ENCODE data around the gene BCLAF3. TPM values are rescaled to one million over a fixed set of nuclear protein-coding genes. Genes with fewer than 3 reads are reported as not detected.
A peak's percentile ranks its signal among the peaks of the same experiment; 100 is the strongest.

Gene BCLAF3
- total RNA-seq, result 6.7 TPM
- polyA plus RNA-seq (ENCODE audit: insufficient read depth in 1 of 8, insufficient read length in 8 of 8, low replicate concordance in 1 of 8), result 10 to 100 TPM in 1 of 8 donors, 1 to 10 TPM in 7; 4.4 to 11.1 (median 6.4) TPM
- long read RNA-seq, donor 1, result 0 reads
- long read RNA-seq, donor 2, result 0 reads
- long read RNA-seq, donor 3, partial matches to known transcripts, result 0 of 1 reads
- long read RNA-seq, donor 3, other reads (novel, unspliced or antisense), result 0 of 1 reads
- long read RNA-seq, donor 4, result 0 reads
- long read RNA-seq, donor 5, result 0 reads
- long read RNA-seq, donor 6, partial matches to known transcripts, result 0 of 1 reads
- long read RNA-seq, donor 6, other reads (novel, unspliced or antisense), result 0 of 1 reads
- long read RNA-seq, donor 7, result 0 reads
- long read RNA-seq, donor 8, result 0 reads
- long read RNA-seq, donor 9, result 0 reads
- long read RNA-seq, donor 10, result 0 reads
- long read RNA-seq, donor 11, result 0 reads

DNA sequence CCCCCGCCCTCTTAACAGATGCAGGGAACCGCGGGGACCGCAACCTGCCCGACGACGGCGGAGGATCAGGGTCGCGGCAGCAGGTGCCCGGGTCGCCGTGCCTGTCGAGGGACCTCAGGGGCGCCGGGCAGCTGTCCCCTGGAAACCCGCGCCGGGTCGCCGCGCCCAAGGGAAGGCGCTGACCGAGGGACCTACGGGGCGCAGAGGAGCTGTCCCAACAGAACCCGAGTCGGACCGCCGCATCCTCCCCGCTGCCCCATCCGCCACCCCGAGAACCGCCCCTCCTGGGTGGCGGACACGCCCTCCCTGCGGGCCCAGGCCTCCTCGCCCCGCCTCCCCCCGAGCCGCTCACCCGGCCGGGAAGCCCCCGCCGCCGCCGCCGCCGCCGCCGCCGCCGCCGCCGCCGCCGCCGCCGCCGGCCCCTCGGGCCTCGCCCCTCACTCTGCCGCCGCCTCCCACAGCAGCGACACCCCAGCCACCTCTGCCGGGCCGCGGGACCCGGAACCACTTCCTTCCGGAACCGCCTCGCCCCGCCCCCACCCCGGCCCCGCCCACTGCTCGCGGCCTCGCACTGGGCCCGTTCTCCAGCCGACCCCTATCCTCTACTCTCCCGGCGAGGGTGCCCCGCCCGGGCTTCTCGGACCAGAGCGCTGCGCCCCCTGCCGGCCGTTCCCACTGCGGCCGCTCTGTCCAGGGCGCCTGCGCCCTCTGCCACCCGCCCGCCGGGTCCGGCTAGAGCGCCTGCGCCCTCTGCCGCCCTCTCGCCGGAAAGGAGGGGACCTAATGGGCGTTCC, at the start of gene BCLAF3:
Gene BCLAF3, minus strand, starts transcription at position 506 of the 794 bp plus-strand sequence. CDS start 20,797 bp downstream, outside the sequence.
- 18% methylated on average over 64 of the region's 103 CpGs for WGBS (ENCODE audit: insufficient coverage)
- Histone ChIP-seq H3K27ac (ENCODE audit: low read length) (peak within 1 kb of the TSS; percentile 65), H3K27me3 (ENCODE audit: control insufficient read depth, insufficient read depth, low read length) (peaks cover 12% of the 10 kb centered on the region), H3K4me3 (ENCODE audit: low read length) (peak within 1 kb of the TSS; percentile 62), H3K36me3 (ENCODE audit: control insufficient read depth, insufficient read depth, low read length) (no peaks in the 10 kb centered on the region), H3K4me1 (ENCODE audit: control insufficient read depth, insufficient read depth, low read length) (peaks cover 7% of the 10 kb centered on the region), H3K9me3 (replicated peaks; ENCODE audit: control insufficient read depth, low read depth, low read length) (no peaks in the 10 kb centered on the region)
- peak; percentile 95 for DNase-seq

DNA sequence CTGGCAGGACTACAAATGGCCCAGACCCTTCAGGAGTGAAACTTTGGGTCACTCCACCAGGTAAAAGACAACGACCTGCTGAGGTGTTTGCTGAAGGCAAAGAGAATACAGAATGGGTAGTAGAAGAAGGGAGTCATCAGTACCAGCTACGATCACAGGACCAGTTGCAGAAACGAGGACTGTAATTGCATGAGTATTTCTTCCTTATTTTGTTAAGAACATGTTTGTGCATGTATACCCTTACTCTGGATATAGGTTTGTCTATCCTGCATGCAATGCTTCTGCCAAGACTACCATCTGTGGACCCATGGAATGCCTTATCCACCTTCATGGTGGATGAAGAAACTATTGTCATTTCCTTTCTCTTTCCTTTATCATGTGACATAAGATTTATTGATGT, 48.1 kb upstream of the BCLAF3 start:
- Histone ChIP-seq H3K36me3 (ENCODE audit: control insufficient read depth, insufficient read depth, low read length) (no peaks in the 10 kb centered on the region), H3K27ac (ENCODE audit: low read length) (no peak overlapping the region), H3K4me3 (ENCODE audit: low read length) (no peak overlapping the region), H3K9me3 (replicated peaks; ENCODE audit: control insufficient read depth, low read depth, low read length) (no peaks in the 10 kb centered on the region), H3K27me3 (ENCODE audit: control insufficient read depth, insufficient read depth, low read length) (peaks cover 25% of the 10 kb centered on the region), H3K4me1 (ENCODE audit: control insufficient read depth, insufficient read depth, low read length) (no peaks in the 10 kb centered on the region)
- DNase-seq, result no peak
- 33% methylated on average over 1 of the region's 3 CpGs for WGBS (ENCODE audit: insufficient coverage)

GRCh38 chrX:20037186-20037585, 46.3 kb upstream of the BCLAF3 start:
- H3K4me3 ChIP-seq (ENCODE audit: low read length), result no peak overlapping the region
- 67% methylated on average over 1 of the region's 6 CpGs for WGBS (ENCODE audit: insufficient coverage)
- no peaks in the 10 kb centered on the region for H3K9me3 ChIP-seq (replicated peaks; ENCODE audit: control insufficient read depth, low read depth, low read length)
- no peak overlapping the region for H3K27ac ChIP-seq (ENCODE audit: low read length)
- H3K4me1 ChIP-seq (ENCODE audit: control insufficient read depth, insufficient read depth, low read length), result no peaks in the 10 kb centered on the region
- H3K36me3 ChIP-seq (ENCODE audit: control insufficient read depth, insufficient read depth, low read length), result no peaks in the 10 kb centered on the region
- H3K27me3 ChIP-seq (ENCODE audit: control insufficient read depth, insufficient read depth, low read length), result peaks cover 23% of the 10 kb centered on the region
- no peak for DNase-seq

DNA sequence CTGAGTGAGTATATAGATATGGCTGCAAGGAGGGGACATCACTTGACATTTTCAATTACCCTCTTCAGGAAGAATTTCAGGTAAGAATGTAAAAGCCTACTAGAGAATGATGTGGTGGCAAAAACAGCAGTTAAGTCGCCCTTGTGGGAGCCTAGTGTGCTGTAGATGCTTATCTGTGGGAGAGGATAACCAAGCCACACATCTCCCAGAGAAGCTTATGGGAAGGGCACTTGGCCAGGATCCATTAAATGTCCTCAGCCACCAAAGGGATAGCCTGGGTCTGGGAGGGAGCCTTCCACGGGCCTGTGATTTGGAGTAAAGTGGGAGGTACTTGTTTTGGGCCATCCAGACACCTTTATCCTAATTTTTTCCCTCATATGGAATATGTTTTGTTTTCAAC, 41.3 kb upstream of the BCLAF3 start:
- DNase-seq, result no peak
- Histone ChIP-seq H3K36me3 (ENCODE audit: control insufficient read depth, insufficient read depth, low read length) (no peaks in the 10 kb centered on the region), H3K9me3 (replicated peaks; ENCODE audit: control insufficient read depth, low read depth, low read length) (no peaks in the 10 kb centered on the region), H3K4me3 (ENCODE audit: low read length) (no peak overlapping the region), H3K4me1 (ENCODE audit: control insufficient read depth, insufficient read depth, low read length) (no peaks in the 10 kb centered on the region), H3K27ac (ENCODE audit: low read length) (no peak overlapping the region), H3K27me3 (ENCODE audit: control insufficient read depth, insufficient read depth, low read length) (peaks cover 39% of the 10 kb centered on the region)
- WGBS (ENCODE audit: insufficient coverage), result no CpG with 5 or more reads among the region's 2 CpGs

- Histone ChIP-seq H3K4me1 (ENCODE audit: control insufficient read depth, insufficient read depth, low read length) (no peaks in the 10 kb centered on the region), H3K27me3 (ENCODE audit: control insufficient read depth, insufficient read depth, low read length) (peaks cover 47% of the 10 kb centered on the region), H3K36me3 (ENCODE audit: control insufficient read depth, insufficient read depth, low read length) (no peaks in the 10 kb centered on the region), H3K9me3 (replicated peaks; ENCODE audit: control insufficient read depth, low read depth, low read length) (no peaks in the 10 kb centered on the region), H3K27ac (ENCODE audit: low read length) (no peak overlapping the region), H3K4me3 (ENCODE audit: low read length) (no peak overlapping the region)
- DNase-seq, result no peak
- 56% methylated on average over 2 of the region's 2 CpGs for WGBS (ENCODE audit: insufficient coverage)
Observed at GRCh38 chrX:20029728-20030127, 38.9 kb upstream of the BCLAF3 start.

- H3K27me3 ChIP-seq (ENCODE audit: control insufficient read depth, insufficient read depth, low read length), result peaks cover 47% of the 10 kb centered on the region
- no peaks in the 10 kb centered on the region for H3K9me3 ChIP-seq (replicated peaks; ENCODE audit: control insufficient read depth, low read depth, low read length)
- no peaks in the 10 kb centered on the region for H3K4me1 ChIP-seq (ENCODE audit: control insufficient read depth, insufficient read depth, low read length)
- H3K27ac ChIP-seq (ENCODE audit: low read length), result no peak overlapping the region
- WGBS (ENCODE audit: insufficient coverage), result no CpG with 5 or more reads among the region's 8 CpGs
- no peaks in the 10 kb centered on the region for H3K36me3 ChIP-seq (ENCODE audit: control insufficient read depth, insufficient read depth, low read length)
- no peak for DNase-seq
- H3K4me3 ChIP-seq (ENCODE audit: low read length), result no peak overlapping the region
Observed at GRCh38 chrX:20028588-20028987, 37.7 kb upstream of the BCLAF3 start.

- WGBS (ENCODE audit: insufficient coverage), result 40% methylated on average over 1 of the region's 2 CpGs
- Histone ChIP-seq H3K36me3 (ENCODE audit: control insufficient read depth, insufficient read depth, low read length) (no peaks in the 10 kb centered on the region), H3K27me3 (ENCODE audit: control insufficient read depth, insufficient read depth, low read length) (peaks cover 52% of the 10 kb centered on the region), H3K4me3 (ENCODE audit: low read length) (no peak overlapping the region), H3K27ac (ENCODE audit: low read length) (no peak overlapping the region), H3K9me3 (replicated peaks; ENCODE audit: control insufficient read depth, low read depth, low read length) (no peaks in the 10 kb centered on the region), H3K4me1 (ENCODE audit: control insufficient read depth, insufficient read depth, low read length) (no peaks in the 10 kb centered on the region)
- DNase-seq, result no peak
Observed at GRCh38 chrX:20026278-20026677, 35.4 kb upstream of the BCLAF3 start.

DNA sequence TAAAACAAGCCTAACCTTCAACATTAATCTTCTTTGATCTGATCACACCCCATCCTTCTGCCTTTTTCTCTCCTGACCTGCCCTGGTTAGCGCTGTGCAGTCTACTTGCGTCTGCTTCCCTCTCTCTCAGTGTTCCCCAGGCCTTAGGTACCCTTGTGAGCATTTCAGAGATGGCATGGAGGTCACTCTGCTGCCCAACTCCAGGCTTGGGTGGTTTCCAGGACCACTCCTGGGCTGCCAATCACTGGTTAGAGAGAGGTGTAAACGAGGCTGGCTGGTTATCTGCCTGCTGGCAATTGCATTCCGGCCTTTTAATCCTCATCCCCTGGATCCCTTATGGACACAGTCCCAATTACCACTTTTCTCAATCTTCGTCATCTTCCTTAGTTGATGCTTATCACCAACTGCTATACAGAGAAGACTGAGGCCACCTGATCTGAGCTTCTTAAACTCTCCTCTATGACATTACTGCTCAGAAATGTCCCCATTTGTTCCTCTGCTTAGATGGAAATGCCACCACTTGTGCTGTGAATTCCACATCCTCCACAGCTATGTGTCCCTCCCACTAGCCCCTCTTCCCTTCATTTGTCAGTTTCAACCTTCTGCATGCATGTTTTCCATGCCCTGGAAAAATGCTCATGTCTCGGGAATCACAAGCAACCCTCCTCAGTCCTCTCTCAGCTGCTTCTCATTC, 29.0 kb upstream of the BCLAF3 start:
- Histone ChIP-seq H3K9me3 (replicated peaks; ENCODE audit: control insufficient read depth, low read depth, low read length) (no peaks in the 10 kb centered on the region), H3K27ac (ENCODE audit: low read length) (no peak overlapping the region), H3K36me3 (ENCODE audit: control insufficient read depth, insufficient read depth, low read length) (no peaks in the 10 kb centered on the region), H3K4me3 (ENCODE audit: low read length) (no peak overlapping the region), H3K4me1 (ENCODE audit: control insufficient read depth, insufficient read depth, low read length) (no peaks in the 10 kb centered on the region), H3K27me3 (ENCODE audit: control insufficient read depth, insufficient read depth, low read length) (peaks cover 48% of the 10 kb centered on the region)
- WGBS (ENCODE audit: insufficient coverage), result 85% methylated on average over 6 of the region's 6 CpGs
- no peak for DNase-seq

DNA sequence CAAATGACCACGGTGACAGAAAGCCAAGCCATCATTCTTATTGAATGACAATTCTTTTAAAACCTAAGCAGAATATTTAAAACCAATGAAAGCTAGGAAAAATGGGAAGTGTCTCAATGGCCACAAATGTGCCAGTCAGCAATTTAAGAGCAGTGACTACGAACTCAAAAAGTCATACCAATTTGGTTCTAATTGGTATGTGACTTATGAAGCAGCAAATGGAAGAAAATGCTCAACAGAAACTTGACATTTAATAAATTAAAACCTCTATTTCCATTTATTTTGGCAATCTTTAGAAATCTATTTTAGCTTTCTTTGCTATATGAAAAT, 25.7 kb upstream of the BCLAF3 start:
- Histone ChIP-seq H3K9me3 (replicated peaks; ENCODE audit: control insufficient read depth, low read depth, low read length) (no peaks in the 10 kb centered on the region), H3K4me1 (ENCODE audit: control insufficient read depth, insufficient read depth, low read length) (no peaks in the 10 kb centered on the region), H3K27ac (ENCODE audit: low read length) (no peak overlapping the region), H3K36me3 (ENCODE audit: control insufficient read depth, insufficient read depth, low read length) (no peaks in the 10 kb centered on the region), H3K27me3 (ENCODE audit: control insufficient read depth, insufficient read depth, low read length) (peaks cover 42% of the 10 kb centered on the region), H3K4me3 (ENCODE audit: low read length) (no peak overlapping the region)
- no CpG with 5 or more reads among the region's 2 CpGs for WGBS (ENCODE audit: insufficient coverage)
- DNase-seq, result no peak

All from muscle of leg (tissue), 16 donors.